GM23338 (cell line): ENCODE measurements around the gene FNDC1. TPM values are rescaled to one million over a fixed set of nuclear protein-coding genes. Genes with fewer than 3 reads are reported as not detected.

Experiments used
- ATAC-seq: fragments of 200-7000 bp; cut with Tn5 transposase; 3 replicates; pipeline ENCODE4 v1.9.1; 2020
- DNase-seq: peaks from one replicate; pipeline ENCODE4 v3.0.0-alpha.2; 2015; ENCODE audit warnings: low spot score
- H2AFZ ChIP-seq: fragments of 200-600 bp; sonication (generic); 2 replicates; pipeline ENCODE4 v1.8.0; 2016; ENCODE audit warnings: antibody characterized with exemption, mild to moderate bottlenecking, moderate library complexity
- H3F3A ChIP-seq: fragments of 200-600 bp; sonication (generic); replicated peaks from 2 replicates; pipeline ENCODE4 v1.8.0; 2017; ENCODE audit warnings: antibody characterized with exemption, mixed run types, low read depth
- H3K27ac ChIP-seq: fragments of 200-600 bp; sonication (generic); 2 replicates; pipeline ENCODE4 v1.6.1; 2016; ENCODE audit warnings: low read depth
- H3K27me3 ChIP-seq: fragments of 200-600 bp; sonication (generic); 2 replicates; pipeline ENCODE4 v1.8.0; 2016; ENCODE audit warnings: mild to moderate bottlenecking, mixed run types, moderate library complexity; ENCODE audit not compliant: insufficient read depth
- H3K36me3 ChIP-seq: fragments of 200-600 bp; sonication (generic); 2 replicates; pipeline ENCODE4 v1.8.0; 2016; ENCODE audit warnings: mild to moderate bottlenecking; ENCODE audit not compliant: insufficient read depth
- H3K4me1 ChIP-seq: fragments of 200-600 bp; sonication (generic); 2 replicates; pipeline ENCODE4 v1.8.0; 2016; ENCODE audit warnings: mild to moderate bottlenecking, moderate library complexity; ENCODE audit not compliant: insufficient read depth
- H3K4me2 ChIP-seq: fragments of 200-600 bp; sonication (generic); 2 replicates; pipeline ENCODE4 v1.7.1; 2017; ENCODE audit warnings: mixed run types
- H3K4me3 ChIP-seq: fragments of 200-600 bp; sonication (generic); 2 replicates; pipeline ENCODE4 v1.6.1; 2016; ENCODE audit warnings: mixed run types
- H3K79me2 ChIP-seq: fragments of 200-600 bp; sonication (generic); replicated peaks from 2 replicates; pipeline ENCODE4 v1.8.0; 2017; ENCODE audit warnings: mild to moderate bottlenecking; ENCODE audit not compliant: insufficient read depth
- H3K9me2 ChIP-seq: fragments of 200-600 bp; sonication (generic); 2 replicates; pipeline ENCODE4 v1.8.0; 2017; ENCODE audit not compliant: insufficient read depth
- H4K20me1 ChIP-seq: fragments of 200-600 bp; sonication (generic); replicated peaks from 2 replicates; pipeline ENCODE4 v1.8.0; 2017; ENCODE audit warnings: mild to moderate bottlenecking; ENCODE audit not compliant: insufficient read depth
- H3K27ac Mint-ChIP-seq: 2 replicates; pipeline ENCODE4 v1.8.0; 2020; ENCODE audit warnings: inconsistent platforms, mild to moderate bottlenecking, moderate library complexity, mixed read lengths
- H3K27me3 Mint-ChIP-seq: 3 replicates; pipeline ENCODE4 v1.8.0; 2022; ENCODE audit warnings: low read depth, mild to moderate bottlenecking, moderate library complexity, mixed read lengths, inconsistent platforms; ENCODE audit not compliant: insufficient read depth, poor library complexity
- H3K36me3 Mint-ChIP-seq: 3 replicates; pipeline ENCODE4 v1.8.0; 2021; ENCODE audit warnings: low read depth, mild to moderate bottlenecking, inconsistent platforms, moderate library complexity, mixed read lengths
- H3K4me1 Mint-ChIP-seq: 3 replicates; pipeline ENCODE4 v1.8.0; 2020; ENCODE audit warnings: mild to moderate bottlenecking, inconsistent platforms, mixed read lengths
- H3K4me3 Mint-ChIP-seq: 3 replicates; pipeline ENCODE4 v1.8.0; 2021; ENCODE audit warnings: moderate library complexity, mild to moderate bottlenecking, inconsistent platforms, mixed read lengths
- H3K9me3 Mint-ChIP-seq: 3 replicates; pipeline ENCODE4 v1.8.0; 2020; ENCODE audit warnings: moderate library complexity, mild to moderate bottlenecking, inconsistent platforms, mixed read lengths
- CREB1 ChIP-seq: fragments of 250-450 bp; sonication (Bioruptor Pico); IDR thresholded peaks from 2 replicates; pipeline ENCODE4 v1.5.0; 2020; ENCODE audit warnings: low read depth, mild to moderate bottlenecking, moderate library complexity
- CTCF ChIP-seq, 2 experiments: fragments of 200-600 bp in 1 of 2; sonication (generic) in 1 of 2; conservative IDR thresholded peaks; 2 replicates each; pipeline versions ENCODE4 v1.5.1 to v1.6.1; 2016 to 2017; ENCODE audit warnings: antibody characterized with exemption in 2 of 2, low read depth in 2 of 2, mild to moderate bottlenecking in 2 of 2, moderate library complexity in 1 of 2
- EZH2 ChIP-seq: fragments of 200-600 bp; sonication (generic); IDR thresholded peaks from one replicate; pipeline ENCODE4 v1.8.0; 2017; ENCODE audit warnings: antibody characterized with exemption, mild to moderate bottlenecking, low read depth; ENCODE audit not compliant: unreplicated experiment
- EZH2phosphoT487 ChIP-seq: fragments of 200-600 bp; sonication (generic); IDR thresholded peaks from one replicate; pipeline ENCODE4 v1.8.1; 2018; ENCODE audit warnings: antibody characterized with exemption; ENCODE audit not compliant: unreplicated experiment
- JUNB ChIP-seq: IDR thresholded peaks from one replicate; pipeline ENCODE4 v1.6.1; 2016; ENCODE audit warnings: antibody characterized with exemption; ENCODE audit not compliant: unreplicated experiment
- NANOG ChIP-seq: IDR thresholded peaks from 2 replicates; pipeline ENCODE4 v1.6.1; 2016; ENCODE audit warnings: antibody characterized with exemption, borderline replicate concordance
- POLR2AphosphoS5 ChIP-seq: IDR thresholded peaks from 2 replicates; pipeline ENCODE4 v1.6.1; 2016; ENCODE audit warnings: antibody characterized with exemption, low read depth
- REST ChIP-seq: IDR thresholded peaks from one replicate; pipeline ENCODE4 v1.6.1; 2018; ENCODE audit warnings: antibody characterized with exemption; ENCODE audit not compliant: unreplicated experiment
- STAT1 ChIP-seq: IDR thresholded peaks from one replicate; pipeline ENCODE4 v1.6.1; 2016; ENCODE audit warnings: antibody characterized with exemption; ENCODE audit not compliant: unreplicated experiment
- ZNF114 ChIP-seq: fragments of 250-450 bp; sonication (Bioruptor Pico); IDR thresholded peaks from 2 replicates; pipeline ENCODE4 v1.5.0; 2020; ENCODE audit warnings: mild to moderate bottlenecking, moderate library complexity
- ZNF331 ChIP-seq: fragments of 250-450 bp; sonication (Bioruptor Pico); IDR thresholded peaks from 2 replicates; pipeline ENCODE4 v1.5.0; 2020; ENCODE audit warnings: low read depth, mild to moderate bottlenecking, moderate library complexity
- polyA plus RNA-seq: library from polyadenylated mRNA; unstranded; fragments of >200 nt; fragmentation: Nextera tagmentation; extraction: Ambion mirVana; gene quantifications from 2 replicates; pipeline ENCODE4 v1.2.1, GENCODE V29; 2016
- total RNA-seq: library from RNA; depleted of rRNA; stranded (reverse); fragments of >200 nt; shearing (Covaris generic); gene quantifications from 2 replicates; pipeline ENCODE4 v1.2.3, GENCODE V29; 2014
- TF ChIP-seq, protein P1 (sequence below): IDR thresholded peaks from 2 replicates; pipeline ENCODE4 v1.6.1; 2016; ENCODE audit warnings: antibody characterized with exemption

FNDC1 gene
- total and polyA plus RNA-seq, 2 experiments from 2014 or later = 0.38 to 0.57 TPM

DNA sequence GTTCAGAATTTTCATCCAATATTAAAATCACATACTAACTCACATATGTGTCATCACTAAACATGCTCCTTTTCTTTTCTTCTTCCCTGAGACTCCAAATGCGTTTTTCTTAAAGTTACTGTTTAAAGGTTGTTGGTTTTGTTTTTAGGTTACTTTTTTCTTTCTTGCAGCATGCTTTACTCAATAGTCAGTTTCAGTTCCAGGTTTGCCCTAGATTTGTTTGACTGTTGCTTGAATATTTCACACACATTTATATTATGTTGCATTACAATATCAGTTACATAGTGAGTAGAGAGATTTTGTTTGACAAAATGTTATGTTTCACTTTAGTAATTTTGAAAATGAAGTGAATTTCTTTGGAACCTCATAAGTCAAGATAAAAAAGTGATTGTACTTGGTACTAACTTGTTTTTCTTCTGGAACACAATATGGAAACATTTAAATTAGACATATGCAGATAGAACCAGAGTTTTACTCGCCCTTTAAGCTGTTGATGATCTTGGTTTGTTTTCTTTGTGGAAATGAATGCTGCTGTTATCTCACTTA, 27.3 kb downstream of the FNDC1 start (continued):
- no peak for TF ChIP-seq CTCF (conservative IDR thresholded peaks at IDR 0.05; ENCODE audit: low read depth in 2 of 2)
- TF ChIP-seq, protein P1, sequence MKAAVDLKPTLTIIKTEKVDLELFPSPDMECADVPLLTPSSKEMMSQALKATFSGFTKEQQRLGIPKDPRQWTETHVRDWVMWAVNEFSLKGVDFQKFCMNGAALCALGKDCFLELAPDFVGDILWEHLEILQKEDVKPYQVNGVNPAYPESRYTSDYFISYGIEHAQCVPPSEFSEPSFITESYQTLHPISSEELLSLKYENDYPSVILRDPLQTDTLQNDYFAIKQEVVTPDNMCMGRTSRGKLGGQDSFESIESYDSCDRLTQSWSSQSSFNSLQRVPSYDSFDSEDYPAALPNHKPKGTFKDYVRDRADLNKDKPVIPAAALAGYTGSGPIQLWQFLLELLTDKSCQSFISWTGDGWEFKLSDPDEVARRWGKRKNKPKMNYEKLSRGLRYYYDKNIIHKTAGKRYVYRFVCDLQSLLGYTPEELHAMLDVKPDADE = no peak

- no peaks in the 10 kb centered on the region for H3K9me3 Mint-ChIP-seq
- H3K4me3 Mint-ChIP-seq = no peak overlapping the region
- H3K4me1 Mint-ChIP-seq = no peaks in the 10 kb centered on the region
- TF ChIP-seq ZNF114 (CRISPR knock-in tag) (no peak), CREB1 (CRISPR knock-in tag) (no peak), STAT1 (no peak), REST (no peak), EZH2phosphoT487 (no peak), NANOG (no peak), JUNB (no peak), ZNF331 (no peak), CTCF (conservative IDR thresholded peaks at IDR 0.05; ENCODE audit: low read depth in 2 of 2) (no peak), POLR2AphosphoS5 (no peak), EZH2 (no peak)
- TF ChIP-seq, protein P1 = no peak
These were observed 28.1 kb downstream of the FNDC1 start for GRCh38 chr6:159197251-159197650.

More at GRCh38 chr6:159197251-159197650, 28.1 kb downstream of the FNDC1 start:
- no peaks in the 10 kb centered on the region; the same call in 1 of the 2 replicates for H4K20me1 ChIP-seq
- no peak for ATAC-seq
- H3K4me1 ChIP-seq = no peaks in the 10 kb centered on the region
- Mint-ChIP-seq H3K27ac (no peak overlapping the region), H3K27me3 (no peaks in the 10 kb centered on the region), H3K36me3 (no peaks in the 10 kb centered on the region)
- no peaks in the 10 kb centered on the region for H3K79me2 ChIP-seq
- no peaks in the 10 kb centered on the region for H3K36me3 ChIP-seq
- peaks cover 17% of the 10 kb centered on the region; the same call in 1 of the 2 replicates for H3K9me2 ChIP-seq
- no peak overlapping the region for H3K4me2 ChIP-seq
- no peak overlapping the region for H2AFZ ChIP-seq
- H3F3A ChIP-seq = no peaks in the 10 kb centered on the region
- no peak for DNase-seq
- no peaks in the 10 kb centered on the region for H3K27me3 ChIP-seq
- no peak overlapping the region for H3K4me3 ChIP-seq
- no peak overlapping the region for H3K27ac ChIP-seq
